SKM-1 (cell line): ENCODE data around the gene SUMF1.
"Not testable (repeated sequence)": the region's sequence is repeated elsewhere in the genome, so short reads cannot be mapped to it uniquely, and the experiment has no call there.

ENCODE experiments used
- DNase-seq: peaks from one replicate; lab custom pipeline; 2025; ENCODE audit not compliant: unreplicated experiment; lab: John Stamatoyannopoulos, UW

Gene SUMF1

GRCh38 chr3:4340411-4341335, 126.4 kb downstream of the SUMF1 start:
- DNase-seq = no peak

GRCh38 chr3:4340077-4340410, 127.0 kb downstream of the SUMF1 start:
- no peak for DNase-seq

- DNase-seq = no peak
Observed at GRCh38 chr3:4338751-4339150, 128.3 kb downstream of the SUMF1 start.

- DNase-seq = no peak
Observed at GRCh38 chr3:4336850-4337546, 130.1 kb downstream of the SUMF1 start.

GRCh38 chr3:4335840-4336562, 131.1 kb downstream of the SUMF1 start:
- no peak for DNase-seq

- no peak for DNase-seq
Observed at GRCh38 chr3:4334548-4334947, 132.5 kb downstream of the SUMF1 start.

- no peak for DNase-seq
Observed at GRCh38 chr3:4332991-4333390, 134.1 kb downstream of the SUMF1 start.

GRCh38 chr3:4332574-4332973, 134.5 kb downstream of the SUMF1 start:
- no peak for DNase-seq

- no peak for DNase-seq
Observed at GRCh38 chr3:4332111-4332510, 135.0 kb downstream of the SUMF1 start.

GRCh38 chr3:4329806-4330205, 137.3 kb downstream of the SUMF1 start:
- DNase-seq = not testable (repeated sequence)

- DNase-seq = no peak
Observed at GRCh38 chr3:4326868-4327267, 140.2 kb downstream of the SUMF1 start.

- no peak for DNase-seq
Observed at GRCh38 chr3:4323246-4324027, 143.6 kb downstream of the SUMF1 start.

GRCh38 chr3:4322635-4323034, 144.4 kb downstream of the SUMF1 start:
- peak; percentile 28 for DNase-seq

GRCh38 chr3:4321732-4322131, 145.3 kb downstream of the SUMF1 start:
- no peak for DNase-seq

GRCh38 chr3:4320096-4320911, 146.8 kb downstream of the SUMF1 start:
- no peak for DNase-seq

GRCh38 chr3:4314688-4315087, 152.4 kb downstream of the SUMF1 start:
- DNase-seq = no peak

- DNase-seq = no peak
Observed at GRCh38 chr3:4313606-4314293, 153.3 kb downstream of the SUMF1 start.

GRCh38 chr3:4311496-4311895, 155.6 kb downstream of the SUMF1 start:
- DNase-seq = no peak
